Activated T-helper 9 cell treated with anti-CD3 and anti-CD28 coated beads, Interleukin-2, amount 50 U/mL, for 16 hours (primary cell): ENCODE data around the gene PRMT5.
"Not testable (repeated sequence)": the region's sequence is repeated elsewhere in the genome, so short reads cannot be mapped to it uniquely, and the experiment has no call there.

Experiments
- DNase-seq: peaks from one replicate; pipeline ENCODE4 v3.0.0-alpha.2; 2020; ENCODE audit warnings: low read depth

Gene PRMT5

DNA sequence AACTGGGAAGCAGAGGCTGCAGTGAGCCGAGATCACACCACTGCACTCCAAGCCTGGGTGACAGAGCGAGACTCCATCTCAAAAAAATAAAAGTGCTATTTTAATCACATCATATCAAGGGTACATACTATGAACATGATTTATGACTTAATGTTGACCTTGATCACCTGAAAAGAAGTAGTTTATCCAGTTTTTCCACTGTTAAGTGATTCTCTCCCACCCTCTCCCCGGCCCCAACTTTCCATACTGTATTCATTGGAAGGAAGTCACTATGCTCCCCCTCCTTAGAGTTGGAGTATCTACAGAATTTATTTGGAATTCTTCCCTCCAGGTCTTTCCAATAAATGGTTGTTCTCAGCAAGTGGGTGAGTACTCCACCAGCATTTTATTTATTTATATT lies 3.0 kb upstream of the PRMT5 start:
- no peak for DNase-seq

DNA sequence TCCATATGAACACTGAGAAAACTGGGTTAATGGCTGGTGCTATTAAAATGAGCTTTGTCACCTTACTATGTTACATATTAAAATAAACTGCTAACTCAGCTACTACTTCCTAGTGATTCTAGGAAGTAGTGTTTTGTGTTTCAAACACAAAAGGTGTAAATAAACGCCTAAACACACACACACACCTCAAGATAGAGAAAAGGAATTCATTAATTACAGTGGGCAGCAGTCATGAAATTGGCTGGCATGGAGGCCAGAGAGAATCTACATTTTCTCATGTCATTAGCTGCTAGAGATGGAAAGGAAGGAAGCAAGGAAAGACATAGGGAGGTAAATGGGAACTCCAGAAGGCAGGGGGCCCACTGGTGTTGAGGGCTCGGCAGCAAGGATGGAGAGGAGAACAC lies 787 bp upstream of the PRMT5 start:
- no peak for DNase-seq

DNA sequence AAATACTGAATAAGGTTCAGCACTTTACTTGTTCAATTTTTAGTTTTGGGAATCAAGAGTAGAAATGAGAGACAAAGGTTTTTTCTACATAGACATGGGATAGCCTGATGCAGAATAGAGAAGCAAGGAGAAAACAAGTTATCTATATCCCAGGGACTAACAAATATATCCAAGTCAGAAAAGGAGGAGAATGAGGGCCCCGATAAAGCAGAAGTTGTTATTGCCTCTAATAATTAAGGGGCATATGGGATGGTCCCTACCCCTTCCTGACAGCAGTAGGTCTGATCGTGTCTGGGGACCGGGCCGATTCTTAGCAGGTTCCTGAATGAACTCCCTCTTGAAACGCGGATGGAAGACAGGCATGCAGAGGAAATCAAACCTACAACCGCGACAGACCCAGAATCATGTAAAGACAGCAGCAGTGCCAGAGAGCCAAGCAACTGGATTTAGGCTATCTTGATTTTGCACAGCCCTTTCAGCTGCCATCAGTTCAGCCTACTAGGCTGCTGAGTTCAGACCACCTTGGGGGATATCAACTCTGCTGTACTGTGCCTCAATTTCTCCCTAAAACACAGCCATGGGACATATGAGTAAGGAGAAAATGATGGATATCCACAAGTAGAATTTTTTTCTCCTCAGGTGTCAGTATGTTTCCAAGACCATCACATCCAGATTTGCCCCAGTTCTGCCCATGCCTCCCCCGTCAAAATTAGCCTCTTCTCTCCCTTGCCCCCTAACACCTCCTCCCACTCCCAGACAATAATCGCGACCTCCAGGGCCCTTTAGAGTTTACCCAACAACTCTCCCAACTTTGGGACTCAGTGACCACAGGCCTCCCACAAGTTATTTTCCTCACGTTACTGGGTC lies 706 bp downstream of the PRMT5 start:
- no peak for DNase-seq

DNA sequence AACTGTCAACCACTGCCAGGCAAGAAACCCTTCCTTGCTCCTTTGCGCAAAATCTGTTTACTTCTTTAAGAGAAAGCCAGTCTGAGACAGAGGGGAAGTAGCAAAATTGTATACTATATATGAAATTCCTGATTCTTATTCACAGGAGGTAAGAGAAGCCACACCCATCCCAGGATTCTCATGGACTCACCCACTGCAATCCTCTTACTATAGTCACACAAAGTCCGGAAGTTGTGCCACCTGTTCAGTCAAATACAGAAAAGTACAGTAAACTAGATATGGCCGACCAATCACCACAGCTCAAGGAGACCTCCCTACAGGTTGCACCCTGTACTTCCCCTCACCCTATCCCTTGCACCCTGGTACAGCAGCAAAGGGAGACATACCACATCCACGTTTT lies 2.9 kb downstream of the PRMT5 start:
- no peak for DNase-seq

DNA sequence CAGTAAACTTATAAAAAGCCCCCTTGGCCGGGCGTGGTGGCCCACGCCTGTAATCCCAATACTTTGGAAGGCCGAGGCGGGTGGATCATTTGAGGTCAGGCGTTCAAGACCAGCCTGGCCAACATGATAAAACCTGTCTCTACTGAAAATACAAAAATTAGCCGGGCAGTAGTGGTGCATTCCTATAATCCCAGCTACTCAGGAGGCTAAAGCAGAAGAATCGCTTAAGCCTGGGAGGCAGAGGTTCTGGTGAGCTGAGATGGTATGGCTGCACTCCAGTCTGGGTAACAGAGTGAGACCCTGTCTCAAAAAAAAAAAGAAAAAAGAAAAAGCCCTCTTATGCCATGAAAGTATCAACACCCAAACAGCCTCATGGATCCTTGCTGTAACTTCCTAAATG lies 3.7 kb downstream of the PRMT5 start:
- no peak for DNase-seq

DNA sequence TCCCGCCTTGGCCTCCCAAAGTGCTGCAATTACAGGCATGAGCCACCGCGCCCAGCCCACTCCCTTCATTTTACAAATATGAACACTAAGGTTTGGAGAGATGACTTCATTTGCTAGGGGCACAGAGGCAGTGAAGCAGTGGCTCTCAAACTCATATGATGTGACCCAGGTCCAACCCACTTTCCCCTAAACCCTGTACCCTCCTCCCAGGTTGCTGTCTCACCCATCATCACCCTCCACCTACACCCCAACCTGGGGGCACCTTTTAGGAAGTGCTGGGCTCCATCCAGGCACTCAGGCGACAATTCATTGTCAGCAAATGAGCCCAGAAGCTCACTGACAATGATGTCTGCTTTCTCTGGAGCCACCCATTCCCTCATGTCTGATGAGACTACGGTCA lies 5.4 kb downstream of the PRMT5 start:
- no peak for DNase-seq

DNA sequence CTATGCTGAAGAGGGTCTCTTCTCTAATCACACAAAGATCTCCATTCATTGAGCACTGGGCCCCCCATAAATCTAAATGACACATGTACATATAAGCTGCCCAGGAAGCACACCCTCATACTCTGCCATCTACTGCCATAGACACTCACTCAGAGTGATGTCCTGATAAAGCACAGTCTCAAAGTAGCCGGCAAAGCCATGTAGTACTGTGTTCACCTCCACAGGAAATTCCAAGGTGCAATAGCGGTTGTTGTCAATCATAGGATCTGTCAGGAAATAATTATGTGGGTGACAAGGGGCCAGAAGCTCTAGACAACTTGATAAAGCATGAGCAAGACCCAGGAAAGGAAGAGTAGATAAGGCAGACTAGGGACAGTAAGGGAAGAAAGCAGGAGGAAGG lies 6.9 kb downstream of the PRMT5 start:
- DNase-seq: no peak

DNA sequence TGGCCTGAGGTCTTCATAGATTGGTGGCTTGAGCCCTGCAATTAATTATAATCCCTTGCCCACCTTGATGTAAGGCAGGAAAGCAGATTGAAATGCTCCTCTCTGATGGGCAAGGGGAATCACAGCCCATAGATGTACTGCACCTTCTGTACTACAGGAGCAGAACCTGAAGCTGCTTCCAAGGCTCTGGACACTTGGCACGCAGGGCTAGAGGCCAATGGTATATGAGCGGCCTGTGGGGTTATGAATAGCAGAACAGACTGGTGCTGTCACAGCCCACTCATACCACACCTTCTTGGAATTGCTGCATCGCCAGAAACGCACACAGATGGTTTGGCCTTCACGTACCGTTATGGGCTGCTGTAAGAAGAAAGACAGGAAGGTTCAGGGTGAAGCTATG lies 8.5 kb downstream of the PRMT5 start:
- DNase-seq: no peak

DNA sequence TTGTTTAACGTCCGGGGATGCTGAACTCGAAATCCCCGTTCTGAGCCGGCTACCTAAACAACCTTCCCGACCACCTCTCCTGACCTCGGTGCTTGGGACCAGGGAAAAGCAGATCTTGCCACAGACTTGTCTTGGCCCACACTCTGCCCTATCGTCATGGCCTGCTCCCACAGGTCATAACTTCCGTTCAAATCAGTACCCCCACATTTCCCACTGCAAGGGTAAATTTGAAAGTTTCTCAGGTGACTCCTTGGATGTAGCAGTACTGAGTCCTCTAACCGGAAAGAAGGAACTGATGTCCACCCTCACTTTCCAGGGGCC lies 9.6 kb downstream of the PRMT5 start:
- no peak for DNase-seq

DNA sequence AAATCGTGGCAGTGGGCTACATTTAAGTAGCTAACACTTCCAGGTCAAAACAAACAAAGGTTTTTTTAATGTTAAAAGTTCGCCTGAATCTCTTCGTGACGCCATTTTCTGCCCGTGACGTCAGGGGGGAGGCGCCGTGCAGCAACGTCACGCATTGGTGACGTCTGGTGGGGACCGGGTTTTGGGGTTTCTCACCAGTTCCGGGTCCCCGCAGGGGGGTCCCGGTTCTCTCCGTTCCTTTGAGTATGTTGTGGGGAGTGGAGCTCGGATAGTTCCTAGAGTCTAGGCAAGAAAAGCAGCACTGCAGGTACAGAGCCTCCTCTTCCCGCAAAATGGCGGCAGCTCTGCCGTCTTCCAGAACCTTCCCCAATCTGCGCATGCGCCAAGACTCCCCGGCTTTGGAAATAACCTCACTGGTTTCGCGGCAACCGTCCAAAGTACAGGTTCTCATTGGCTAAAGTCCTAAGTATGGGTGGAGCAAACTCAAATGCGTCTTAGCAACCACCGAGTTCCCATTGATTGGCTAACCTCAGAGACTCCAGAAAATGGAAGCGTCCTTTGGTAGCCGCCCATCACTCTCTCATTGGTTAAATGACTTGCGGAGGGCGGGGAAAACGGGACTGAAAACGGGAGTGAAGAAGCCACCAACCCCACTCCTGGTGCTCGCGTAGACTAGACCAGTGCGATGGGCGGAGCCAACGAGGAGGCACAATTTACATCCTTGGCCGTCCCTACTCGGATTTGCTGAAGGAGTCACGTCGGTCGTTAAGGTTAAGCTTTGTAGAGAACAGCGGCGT lies 10.2 kb downstream of the PRMT5 start, which contains the start of gene RBM23:
Gene RBM23, minus strand, starts transcription at position 346 of the 797 bp plus-strand sequence.
- peak; percentile 99 for DNase-seq

DNA sequence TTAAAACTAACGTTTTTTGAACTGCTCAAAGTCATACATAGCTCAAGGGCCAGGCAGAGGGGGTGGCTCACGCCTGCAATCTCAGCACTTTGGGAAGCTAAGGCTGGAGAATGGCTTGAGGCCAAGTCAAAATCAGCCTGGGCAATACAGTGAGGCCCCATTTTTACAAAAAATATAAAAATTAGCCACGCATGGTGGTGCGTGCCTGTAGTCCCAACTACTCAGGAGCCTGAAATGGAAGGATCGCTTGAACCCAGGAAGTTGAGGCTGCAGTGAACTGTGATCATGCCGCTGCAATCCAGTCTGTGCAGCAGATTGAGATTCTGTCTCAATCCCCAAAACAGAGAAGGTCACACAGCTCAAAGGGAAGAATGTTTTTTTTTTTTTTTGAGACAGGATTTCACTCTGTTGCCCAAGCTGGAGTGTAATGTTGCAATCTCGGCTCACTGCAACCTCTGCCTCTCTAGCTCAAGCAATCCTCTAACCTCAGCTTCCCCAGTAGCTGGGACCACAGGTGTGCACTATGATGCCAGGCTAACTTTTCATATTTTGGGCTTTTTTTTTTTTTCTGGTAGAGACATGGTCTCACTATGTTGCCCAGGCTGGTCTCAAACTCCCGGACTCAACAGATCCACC lies 13.2 kb downstream of the PRMT5 start:
- no peak for DNase-seq

DNA sequence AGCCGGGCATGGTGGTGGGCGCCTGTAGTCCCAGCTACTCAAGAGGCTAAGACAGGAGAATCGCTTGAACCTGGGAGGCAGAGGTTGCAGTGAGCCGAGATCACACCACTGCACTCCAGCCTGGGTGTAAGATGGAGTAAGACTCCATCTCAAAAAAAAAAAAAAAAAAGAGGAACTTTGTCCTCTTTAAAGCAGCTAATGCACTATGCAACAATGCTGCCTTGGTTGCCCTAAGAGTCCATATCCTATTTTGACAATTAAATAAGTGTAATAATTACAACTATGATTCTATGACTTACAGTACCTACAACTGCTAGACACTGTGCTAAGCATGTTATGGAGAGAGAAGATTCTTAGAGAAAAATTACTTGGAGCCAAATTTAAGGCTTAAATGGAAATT lies 14.3 kb downstream of the PRMT5 start:
- DNase-seq: not testable (repeated sequence)

DNA sequence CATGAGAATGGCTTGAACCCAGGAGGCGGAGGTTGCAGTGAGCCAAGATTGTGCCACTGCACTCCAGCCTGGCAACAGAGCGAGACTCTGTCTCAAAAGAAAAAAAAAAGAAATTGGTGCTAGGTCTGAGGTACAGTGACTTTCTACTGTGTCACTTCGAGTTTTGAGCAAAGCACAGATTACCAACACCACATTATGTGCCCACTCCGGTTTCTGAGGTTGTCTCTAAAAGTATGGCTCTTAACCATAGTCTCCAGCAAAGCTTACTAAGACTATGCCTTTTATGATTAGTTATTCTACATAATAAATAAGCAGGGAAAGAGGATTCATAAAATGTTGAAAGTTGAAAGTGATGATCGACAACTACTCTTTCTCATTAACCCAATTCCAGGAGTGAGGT lies 18.3 kb downstream of the PRMT5 start:
- no peak for DNase-seq

DNA sequence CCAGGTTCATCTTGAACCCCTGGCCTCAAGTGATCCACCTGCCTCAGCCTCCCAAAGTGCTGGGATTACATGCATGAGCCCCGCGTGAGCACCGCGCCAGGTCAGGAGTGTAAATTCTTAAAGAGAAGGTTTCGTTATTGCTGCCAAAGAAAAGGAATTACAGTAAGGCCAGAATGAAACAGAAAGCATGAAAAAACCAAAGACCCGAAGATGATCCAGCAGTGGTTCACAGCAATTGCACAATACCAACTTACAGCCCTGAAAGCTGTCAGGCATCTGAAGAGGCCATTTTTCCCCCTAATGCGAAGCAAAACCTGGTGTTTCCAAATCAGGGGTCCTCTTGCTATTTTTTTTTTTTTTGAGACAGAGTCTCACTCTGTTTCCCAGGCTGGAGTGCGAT lies 20.6 kb downstream of the PRMT5 start:
- DNase-seq: no peak

DNA sequence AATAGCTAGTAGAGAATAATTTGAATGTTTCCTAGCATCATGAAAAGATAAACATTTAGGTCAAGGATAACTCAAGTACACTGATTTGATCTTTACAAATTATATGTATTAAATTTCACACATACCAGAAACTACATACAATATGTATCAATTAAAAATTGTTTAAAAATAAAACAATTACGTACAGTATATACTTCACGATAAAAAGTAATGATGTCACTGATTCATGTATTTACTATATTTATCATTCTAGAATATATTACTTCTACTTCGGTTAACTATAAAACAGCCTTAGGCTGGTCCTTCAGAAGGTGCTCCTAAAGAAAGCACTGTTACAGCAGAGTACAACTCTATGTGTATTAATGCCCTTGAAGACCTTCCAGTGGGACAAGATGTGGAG lies 21.7 kb downstream of the PRMT5 start:
- DNase-seq: no peak

DNA sequence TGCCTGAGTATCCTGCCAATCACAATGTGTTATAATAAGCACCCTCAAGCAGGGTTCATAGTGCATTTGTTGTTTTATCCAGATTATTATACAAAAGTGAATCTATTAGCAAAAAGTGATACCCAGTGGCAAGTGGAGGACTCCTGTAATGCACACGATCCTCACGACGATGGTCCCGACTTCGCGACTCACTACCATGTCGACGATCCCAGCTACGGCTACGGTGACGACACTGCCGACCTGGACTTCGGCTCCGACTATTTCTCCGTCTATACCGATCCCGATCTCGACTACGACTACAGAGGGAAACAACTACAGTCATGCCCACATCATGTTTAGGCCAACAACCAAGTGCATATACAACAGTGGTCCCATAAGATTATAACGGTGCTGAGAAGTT lies 23.1 kb downstream of the PRMT5 start:
- DNase-seq: no peak

DNA sequence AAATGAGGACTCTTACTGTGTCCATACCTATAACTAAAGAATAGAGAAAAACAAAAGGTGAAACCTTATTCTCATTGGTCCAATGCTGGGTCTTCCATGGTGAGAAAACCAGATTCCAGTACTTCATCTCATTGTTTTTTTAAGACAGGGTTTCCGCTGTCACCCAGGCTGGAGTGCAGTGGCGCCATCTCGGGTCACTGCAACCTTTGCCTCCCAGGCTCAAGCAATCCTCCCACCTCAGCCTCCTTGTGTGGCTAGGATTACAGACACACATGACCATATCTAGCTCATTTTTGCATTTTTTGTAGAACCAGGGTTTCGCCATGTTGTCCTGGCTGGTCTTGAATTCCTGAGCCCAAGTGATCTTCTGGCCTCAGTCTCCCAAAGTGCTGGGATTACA lies 23.5 kb downstream of the PRMT5 start:
- no peak for DNase-seq

DNA sequence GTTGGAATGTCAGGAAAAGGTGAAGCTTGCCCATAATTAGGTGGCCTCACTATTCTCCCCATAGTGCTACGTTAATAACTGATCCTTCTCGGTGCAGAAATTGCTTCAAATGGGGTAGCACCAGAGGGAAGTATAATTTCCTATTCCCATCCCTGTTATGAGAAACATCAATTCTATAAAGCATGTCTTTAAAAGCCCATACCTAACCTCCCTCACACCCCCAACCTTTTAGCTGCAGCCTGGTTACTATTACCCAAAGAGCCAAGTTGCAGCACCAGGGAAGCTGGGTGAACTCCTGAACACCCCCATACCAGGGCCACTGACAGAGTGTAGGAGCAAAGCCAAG lies 25.5 kb downstream of the PRMT5 start:
- no peak for DNase-seq

DNA sequence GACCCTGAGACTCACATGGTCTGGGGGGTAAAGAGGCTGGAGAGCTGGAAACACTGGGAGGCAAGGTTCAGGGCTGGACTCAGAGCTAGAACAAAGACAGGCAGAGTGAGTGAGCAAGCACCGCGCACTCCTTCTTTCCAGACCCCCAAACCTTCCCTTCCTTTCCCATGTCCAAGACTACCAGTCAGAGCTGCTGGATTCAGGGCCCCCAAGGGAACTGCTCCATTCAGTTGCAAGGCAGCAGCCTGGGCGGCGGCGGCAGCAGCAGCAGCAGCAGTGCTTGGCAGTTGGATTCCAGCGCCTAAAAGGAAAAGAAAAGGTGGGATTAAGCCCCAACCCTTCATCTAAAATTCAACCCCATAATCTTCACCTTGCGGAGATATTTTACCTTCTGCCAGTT lies 27.4 kb downstream of the PRMT5 start:
- no peak for DNase-seq

DNA sequence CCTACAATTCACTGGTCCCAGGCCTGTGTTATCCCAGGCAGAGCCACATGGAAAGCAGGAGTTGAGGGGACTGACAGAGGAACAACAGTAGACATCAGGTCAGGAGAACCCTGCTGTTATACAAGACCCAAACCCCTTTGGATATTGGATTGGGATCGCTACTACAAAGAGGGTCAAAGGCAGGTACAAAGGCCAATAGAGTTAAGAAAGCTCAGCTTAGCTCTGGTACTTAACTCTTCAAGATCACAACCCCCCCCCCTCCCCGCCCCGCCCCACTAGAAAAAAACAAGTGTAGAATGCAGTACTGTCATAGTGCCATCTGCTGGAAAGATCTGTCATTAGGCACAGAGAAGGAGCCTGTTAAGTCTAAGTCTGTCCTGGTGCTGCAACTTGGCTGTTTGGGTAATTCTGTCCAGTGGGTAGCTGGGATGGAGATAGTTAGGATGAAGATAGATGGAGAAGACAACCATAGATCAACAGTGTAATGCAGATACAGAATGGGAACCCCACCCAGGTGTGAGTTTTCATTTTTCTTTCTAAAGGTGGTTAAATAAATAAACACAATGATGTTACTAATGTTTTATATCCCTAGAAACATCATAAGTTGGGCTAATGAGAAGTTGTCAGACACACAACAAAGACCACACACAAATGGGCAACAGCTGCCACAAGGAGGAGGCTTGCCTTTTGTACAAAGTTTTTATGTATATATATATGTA lies 28.9 kb downstream of the PRMT5 start:
- no peak for DNase-seq

DNA sequence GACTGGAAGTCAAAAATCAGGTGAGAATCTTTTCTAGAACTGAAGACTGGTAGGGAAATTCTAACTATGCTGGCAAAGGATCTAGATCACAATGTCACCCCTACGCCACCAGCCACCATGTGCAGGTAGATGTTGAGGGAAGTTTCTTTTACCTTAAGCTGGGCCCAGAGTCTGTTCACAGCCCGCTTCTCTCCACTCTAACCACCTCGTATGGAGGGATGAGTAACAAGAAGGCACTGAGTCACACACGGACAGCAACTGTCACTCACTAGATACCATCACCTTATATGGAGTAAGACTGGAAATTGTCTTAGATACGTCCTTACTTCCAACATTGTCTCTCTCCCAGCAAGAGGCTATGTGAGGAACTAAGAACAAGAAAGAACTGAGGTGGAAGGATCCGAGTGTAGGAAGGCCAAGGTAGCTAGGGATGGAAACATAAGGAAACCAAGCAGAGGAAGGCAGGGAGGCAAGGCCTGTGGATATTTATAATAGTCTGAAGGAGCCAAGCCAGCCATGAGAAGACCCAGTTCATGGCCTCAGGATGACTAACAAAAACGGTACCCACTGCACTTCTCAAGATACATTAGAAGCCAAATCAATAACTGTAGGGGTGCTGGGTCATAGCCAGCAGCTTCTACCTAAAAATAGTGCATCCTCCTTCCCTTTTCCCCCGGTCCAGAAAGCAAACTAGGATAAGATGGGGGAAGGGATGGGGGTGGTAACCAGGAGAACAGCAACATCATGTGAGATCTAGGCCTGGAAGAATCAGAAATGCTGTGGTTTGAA lies 30.7 kb downstream of the PRMT5 start:
- no peak for DNase-seq

DNA sequence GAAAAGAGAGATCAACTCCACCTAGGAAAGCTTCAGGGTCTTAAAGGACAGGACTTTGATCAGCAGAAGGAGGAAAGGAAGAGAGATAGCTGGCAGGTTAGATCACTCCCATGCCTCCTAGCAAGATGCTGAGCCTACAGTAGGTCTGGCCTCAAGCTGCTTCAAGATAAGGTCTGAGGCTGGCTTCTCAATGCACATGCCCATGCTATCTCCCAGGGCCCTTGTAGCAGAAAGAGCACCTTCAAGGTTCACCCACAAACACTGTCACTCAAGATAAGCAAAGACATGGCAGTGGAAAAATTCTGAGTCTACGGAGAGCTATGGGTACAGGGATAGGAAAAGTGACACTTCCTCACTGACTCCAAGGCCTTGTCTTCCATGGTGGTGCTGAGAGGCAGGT lies 31.8 kb downstream of the PRMT5 start:
- DNase-seq: no peak
